ENCODE measurements around the gene SLC25A48.
"Not testable (repeated sequence)": the region's sequence is repeated elsewhere in the genome, so short reads cannot be mapped to it uniquely, and the experiment has no call there.

The SLC25A48 gene

DNA sequence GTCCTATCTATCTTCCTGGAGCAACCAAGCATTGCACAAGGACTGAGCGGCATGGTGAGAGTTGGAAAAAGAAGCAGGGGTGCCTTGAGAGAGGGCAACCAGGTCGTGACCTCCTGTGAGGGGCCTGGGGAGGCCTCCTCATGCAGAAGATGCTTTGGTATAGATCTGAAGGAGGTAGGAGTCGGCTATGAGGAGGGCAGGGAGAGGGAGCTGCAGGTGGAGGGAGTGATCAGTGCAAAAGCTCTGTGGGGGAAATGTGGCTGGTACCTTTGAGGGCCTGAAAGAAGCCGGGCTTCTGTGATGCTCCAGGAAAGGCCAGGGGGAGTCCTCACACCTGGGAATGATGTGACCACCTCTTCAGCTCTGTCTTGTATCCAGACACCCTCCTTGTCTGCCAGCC lies 3.6 kb upstream of the SLC25A48 start:
- DNase-seq, result no peak

- DNase-seq, result no peak
Measured at GRCh38 chr5:135831439-135831838, 3.0 kb upstream of the SLC25A48 start.

DNA sequence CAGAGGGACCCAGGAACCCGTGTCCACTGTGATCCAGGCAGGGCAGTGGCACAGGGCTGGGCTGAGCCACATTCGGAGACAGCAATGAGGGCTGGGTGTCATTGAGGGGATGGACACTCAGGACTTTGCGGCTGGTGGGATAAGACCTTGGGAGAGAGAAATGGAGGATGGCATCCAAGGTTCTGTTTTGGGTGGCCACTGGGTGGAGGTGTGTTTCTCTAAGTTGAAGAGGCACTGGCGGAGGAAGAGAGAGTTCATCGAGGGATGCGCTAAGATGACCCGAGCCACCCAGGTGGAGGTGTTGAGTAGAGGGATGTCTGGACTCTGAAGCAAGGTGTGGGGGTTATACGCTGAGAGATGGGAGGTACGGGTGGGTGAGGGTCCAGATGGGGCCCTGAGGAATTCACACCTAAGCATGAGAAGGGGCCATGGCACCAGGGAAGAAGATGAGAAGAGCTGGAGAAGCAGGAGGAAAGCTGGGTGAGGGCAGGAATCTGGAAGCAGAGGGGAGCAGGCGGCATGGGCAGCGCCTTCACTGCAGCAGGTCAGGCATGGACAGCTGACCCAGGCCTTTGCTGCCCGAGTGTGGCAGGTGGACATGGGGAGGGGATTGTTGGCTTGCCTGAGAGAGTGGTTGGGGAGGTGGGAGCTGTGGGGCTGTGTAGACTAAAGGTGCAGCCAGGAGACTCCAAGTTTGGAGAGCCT lies 2.5 kb upstream of the SLC25A48 start:
- DNase-seq, result no peak

GRCh38 chr5:135832941-135833920 lies 1.2 kb upstream of the SLC25A48 start:
- DNase-seq, result no peak

- DNase-seq, result no peak
Measured at GRCh38 chr5:135833961-135834638, 363 bp upstream of the SLC25A48 start.

GRCh38 chr5:135835766-135836165 lies 1.3 kb downstream of the SLC25A48 start:
- no peak for DNase-seq

- not testable (repeated sequence) for DNase-seq
Measured at GRCh38 chr5:135838395-135838794, 3.9 kb downstream of the SLC25A48 start.

DNA sequence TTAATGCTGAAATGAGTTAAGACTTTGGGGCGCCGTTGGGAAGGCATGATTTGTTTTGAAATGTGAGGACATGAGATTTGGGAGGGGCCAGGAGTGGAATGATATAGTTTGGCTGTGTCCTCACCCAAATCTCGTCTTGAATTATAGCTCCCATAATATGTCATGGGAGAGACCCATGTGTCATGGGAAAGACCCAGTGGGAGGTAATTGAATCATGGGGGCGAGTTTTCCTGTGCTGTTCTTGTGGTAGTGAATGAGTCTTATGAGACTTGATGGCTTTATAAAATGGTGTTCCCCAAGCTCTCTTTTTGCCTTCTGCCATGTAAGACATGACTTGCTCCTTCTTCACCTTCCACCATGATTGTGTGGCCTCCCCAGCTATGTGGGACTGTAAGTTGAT lies 5.1 kb downstream of the SLC25A48 start:
- DNase-seq, result no peak

DNA sequence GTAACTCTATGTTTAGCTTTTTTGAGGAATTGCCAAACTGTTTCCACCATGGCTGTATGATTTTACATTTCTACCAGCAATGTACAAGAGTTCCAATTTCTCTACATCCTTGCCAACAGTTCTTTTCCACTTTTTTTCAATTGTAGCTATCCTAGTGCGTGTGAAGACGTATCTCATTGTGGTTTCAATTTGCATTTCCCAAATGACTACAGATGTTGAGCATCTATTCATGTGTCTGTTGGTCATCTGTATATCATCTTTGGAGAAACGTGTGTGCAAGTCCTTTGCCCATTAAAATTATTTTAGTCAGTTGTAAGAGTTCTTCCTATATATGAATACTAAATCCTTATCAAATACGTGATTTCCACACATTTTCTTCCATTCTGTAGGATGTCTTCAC lies 6.5 kb downstream of the SLC25A48 start:
- no peak for DNase-seq

DNA sequence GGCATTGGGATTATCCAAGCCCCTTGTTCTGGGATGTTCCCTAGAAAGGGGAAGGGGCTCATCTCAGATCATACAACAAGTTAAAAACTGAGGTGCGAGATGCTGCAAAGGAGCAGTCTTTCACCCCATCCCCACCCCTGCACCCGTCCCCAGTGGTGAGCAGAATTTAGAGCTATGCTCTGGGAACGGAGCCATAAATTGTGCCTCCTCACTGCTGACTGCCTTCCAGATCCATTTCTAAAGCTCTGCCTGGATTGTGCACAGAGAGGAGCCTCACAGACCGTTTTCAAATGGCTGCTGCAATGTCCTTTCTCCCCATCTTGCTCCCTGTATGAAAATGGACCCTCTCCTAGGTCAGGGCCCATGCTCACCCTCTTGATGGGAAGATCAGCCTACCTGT lies 8.3 kb downstream of the SLC25A48 start:
- DNase-seq, result no peak

DNA sequence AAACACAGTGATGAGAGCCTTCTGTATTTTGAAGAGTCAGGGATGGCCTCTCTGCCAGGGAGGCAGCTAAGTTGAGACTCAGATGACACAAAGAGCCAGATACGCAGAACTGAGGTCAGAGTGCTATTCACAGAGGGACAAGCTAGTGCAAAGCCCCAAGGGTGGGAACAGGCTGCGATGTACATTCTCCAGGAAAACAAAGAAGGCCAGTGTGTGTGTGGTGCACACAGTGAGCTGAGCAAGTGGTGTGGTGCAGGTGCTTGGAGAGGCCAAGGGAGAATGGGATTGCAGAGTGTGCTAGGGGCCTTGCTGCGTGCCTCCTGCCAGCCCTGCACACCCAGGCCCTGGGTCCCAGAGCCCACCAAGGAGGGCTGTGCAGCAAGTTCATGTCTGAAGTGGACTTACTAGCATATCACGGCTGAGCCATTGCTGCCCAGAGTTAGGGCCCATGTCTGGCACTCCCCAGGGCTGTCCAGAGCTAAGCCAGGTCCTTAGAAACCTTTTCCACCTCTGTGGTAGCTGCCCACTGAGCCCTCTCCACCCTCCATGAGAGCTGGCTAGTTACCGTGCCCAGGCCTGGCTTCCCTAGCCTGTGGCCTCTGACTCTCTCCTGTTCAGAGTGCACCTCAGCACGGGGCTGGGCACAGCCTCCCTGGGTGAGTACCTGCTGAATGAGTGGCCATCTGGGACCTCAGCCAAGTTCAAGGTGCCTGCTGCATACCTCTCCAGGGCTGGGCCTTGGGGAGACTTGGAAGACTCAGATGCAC lies 9.3 kb downstream of the SLC25A48 start:
- DNase-seq, result no peak

- no peak for DNase-seq
Measured at GRCh38 chr5:135846311-135846710, 11.8 kb downstream of the SLC25A48 start.

DNA sequence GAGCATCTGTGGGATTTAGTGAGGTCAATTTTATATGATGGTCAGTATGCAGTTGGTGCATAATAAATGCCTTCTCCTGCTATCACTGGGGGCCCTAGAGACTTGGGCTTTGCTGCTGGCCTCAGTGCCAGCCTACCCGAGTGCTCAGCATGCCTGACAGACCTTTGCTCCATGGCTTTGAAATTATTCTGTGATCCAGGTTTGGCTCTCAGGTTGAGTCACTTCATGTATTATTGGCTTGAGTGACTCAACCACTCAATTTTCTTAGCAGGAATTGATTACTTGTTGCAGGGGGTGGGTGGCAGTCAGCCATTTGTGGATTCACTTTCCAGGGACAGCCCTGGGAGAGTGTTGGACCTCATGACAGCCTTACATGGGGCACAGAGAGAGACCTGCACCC lies 13.5 kb downstream of the SLC25A48 start:
- DNase-seq, result no peak

DNA sequence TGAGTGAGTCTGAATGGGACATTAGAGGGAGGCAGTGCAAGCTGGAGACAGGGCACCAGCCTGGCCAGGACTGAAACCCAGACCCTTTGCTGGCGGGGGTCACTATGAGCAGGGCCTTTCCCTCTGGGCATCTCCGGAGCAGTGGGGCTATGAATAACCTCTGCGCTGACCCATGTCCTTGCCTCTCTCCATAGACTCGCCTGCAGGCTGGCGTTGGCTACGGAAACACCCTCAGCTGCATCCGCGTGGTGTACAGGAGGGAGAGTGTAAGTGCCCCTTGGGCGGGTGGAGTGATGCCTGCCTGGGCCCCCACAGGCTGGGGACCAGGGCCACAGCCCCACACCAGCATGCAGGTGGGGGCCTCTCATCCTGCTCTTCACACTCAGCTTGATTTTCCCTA lies 15.8 kb downstream of the SLC25A48 start:
- DNase-seq, result no peak

DNA sequence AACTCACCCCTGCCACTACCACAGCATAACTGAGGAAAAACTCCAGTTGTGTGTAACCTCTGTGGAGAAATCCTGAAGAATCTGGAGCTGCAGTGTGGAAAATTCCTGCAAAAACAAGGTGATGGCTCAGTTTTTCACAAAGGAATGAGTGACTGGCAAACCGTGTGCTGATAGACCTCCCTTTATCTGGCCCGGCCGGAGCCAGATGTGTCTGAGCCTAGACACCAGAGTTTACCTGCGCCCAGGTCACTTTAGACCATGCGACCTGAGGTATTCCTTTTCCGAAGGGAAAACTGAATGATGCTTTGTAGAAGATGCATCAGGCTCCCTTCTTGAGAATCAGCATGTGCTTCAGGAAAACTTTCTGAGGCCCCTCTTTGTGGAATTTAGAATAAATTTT lies 16.2 kb downstream of the SLC25A48 start:
- no peak for DNase-seq

- no peak for DNase-seq
Measured at GRCh38 chr5:135851186-135851914, 16.9 kb downstream of the SLC25A48 start.

GRCh38 chr5:135851915-135852845 lies 17.7 kb downstream of the SLC25A48 start:
- no peak for DNase-seq

GRCh38 chr5:135857630-135858311 lies 23.3 kb downstream of the SLC25A48 start:
- DNase-seq, result no peak

DNA sequence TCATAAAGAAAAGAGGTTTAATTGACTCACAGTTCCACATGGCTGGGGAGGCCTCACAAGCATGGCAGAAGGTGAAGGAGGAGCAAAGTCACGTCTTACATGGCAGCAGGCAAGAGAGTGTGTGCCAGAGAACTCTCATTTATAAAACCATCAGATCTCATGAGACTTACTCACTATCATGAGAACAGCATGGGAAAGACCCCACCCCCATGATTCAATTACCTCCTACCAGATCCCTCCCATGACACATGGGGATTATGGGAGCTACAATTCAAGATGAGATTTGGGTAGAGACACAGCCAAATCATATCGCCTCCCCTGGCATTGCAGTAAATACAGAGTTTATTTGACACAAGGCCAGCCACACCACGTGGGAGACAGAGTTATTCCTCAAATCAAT lies 24.7 kb downstream of the SLC25A48 start:
- not testable (repeated sequence) for DNase-seq

- no peak for DNase-seq
Measured at GRCh38 chr5:135859641-135860040, 25.2 kb downstream of the SLC25A48 start.

Data from activated CD4-positive, alpha-beta T cell treated with anti-CD3 and anti-CD28 coated beads, Interleukin-2, amount 50 U/mL, for 16 hours (primary cell).